Activated T-cell treated with anti-CD3 and anti-CD28 coated beads for 24 hours (primary cell): ENCODE data around the gene ALG10B.

ENCODE experiments used
- DNase-seq: peaks from one replicate; pipeline ENCODE4 v3.0.0-alpha.2; 2020; ENCODE audit warnings: low read depth

ALG10B gene

GRCh38 chr12:38374751-38375150 lies 58.2 kb downstream of the ALG10B start:
- DNase-seq, result no peak
